Glutamatergic neuron (in vitro differentiated cells): ENCODE results near the gene CXCL14. TPM values are rescaled to one million over a fixed set of nuclear protein-coding genes. Genes with fewer than 3 reads are reported as not detected.
A peak's percentile ranks its signal among the peaks of the same experiment; 100 is the strongest.

Source experiments
- DNase-seq: peaks from one replicate; pipeline ENCODE4 v3.0.0; 2022
- H3K27ac Mint-ChIP-seq: one replicate; pipeline ENCODE4 v1.8.0; 2020; ENCODE audit warnings: mild to moderate bottlenecking, mixed read lengths, inconsistent platforms; ENCODE audit not compliant: unreplicated experiment
- H3K27me3 Mint-ChIP-seq: one replicate; pipeline ENCODE4 v1.8.0; 2020; ENCODE audit warnings: mild to moderate bottlenecking, moderate library complexity, mixed read lengths, inconsistent platforms; ENCODE audit not compliant: unreplicated experiment
- H3K36me3 Mint-ChIP-seq: one replicate; pipeline ENCODE4 v1.8.0; 2020; ENCODE audit warnings: mild to moderate bottlenecking, mixed read lengths, inconsistent platforms; ENCODE audit not compliant: unreplicated experiment
- H3K4me1 Mint-ChIP-seq: one replicate; pipeline ENCODE4 v1.8.0; 2020; ENCODE audit warnings: mild to moderate bottlenecking, low read depth, mixed read lengths, inconsistent platforms; ENCODE audit not compliant: unreplicated experiment
- H3K4me3 Mint-ChIP-seq: one replicate; pipeline ENCODE4 v1.8.0; 2020; ENCODE audit warnings: mild to moderate bottlenecking, mixed read lengths, inconsistent platforms; ENCODE audit not compliant: unreplicated experiment
- H3K9me3 Mint-ChIP-seq: one replicate; pipeline ENCODE4 v1.8.0; 2020; ENCODE audit warnings: mild to moderate bottlenecking, moderate library complexity, mixed read lengths, inconsistent platforms; ENCODE audit not compliant: unreplicated experiment
- long read RNA-seq: library from polyadenylated mRNA; unstranded; transcript quantifications from one replicate; pipeline ENCODE4 v2.0.0, GENCODE V29; 2020; ENCODE audit not compliant: unreplicated experiment
- total RNA-seq: library from RNA; stranded (reverse); fragmentation: NEBNext Ultra II Directional; extraction: Animal tissue kit (Norgen Biotek cat#: 25700); gene quantifications from one replicate; pipeline ENCODE4 v1.2.1, GENCODE V29; 2021; ENCODE audit not compliant: unreplicated experiment
- TF ChIP-seq, protein P1 (sequence below): fragments of 200-600 bp; sonication (generic); IDR thresholded peaks from one replicate; pipeline ENCODE4 v1.5.0; 2021; ENCODE audit not compliant: partially characterized antibody, unreplicated experiment

The CXCL14 gene
- total RNA-seq, result 0.32 TPM
- long read RNA-seq, result 0 reads

DNA sequence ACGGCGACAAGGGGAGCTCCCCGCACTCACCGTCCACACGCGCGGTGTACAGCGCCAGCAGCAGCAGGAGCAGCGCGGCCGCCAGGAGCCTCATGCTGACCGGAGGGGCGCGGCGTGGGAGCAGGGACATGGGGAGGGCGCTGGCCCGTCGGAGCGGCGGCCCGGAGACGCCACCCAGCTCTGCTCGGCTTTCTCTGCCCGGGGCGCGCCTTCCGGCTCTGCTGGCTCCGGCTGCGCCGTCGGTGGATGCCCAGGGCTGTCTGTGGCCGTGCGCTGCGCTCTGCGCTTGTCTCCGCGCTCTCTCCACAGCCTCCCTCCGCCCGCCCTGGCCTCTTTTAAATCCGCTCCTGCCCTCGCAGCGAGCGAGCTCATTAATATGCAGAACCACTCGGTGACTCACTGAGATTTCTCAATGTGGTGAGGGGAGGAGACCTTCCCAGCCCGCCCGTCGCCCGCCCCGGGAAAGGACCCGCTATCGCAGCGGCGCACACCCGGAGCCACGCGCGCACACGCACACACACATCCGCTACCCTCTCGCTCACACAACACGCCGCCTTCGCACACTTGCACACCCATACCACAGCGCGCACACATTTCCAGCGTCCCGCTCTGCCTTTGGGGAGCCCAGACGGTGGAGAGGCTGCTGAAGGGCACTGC is at the start of gene CXCL14:
TSS of gene CXCL14 (minus strand) at position 307 of the 657 bp plus-strand sequence. CDS start at position 94, 213 bp downstream.
- no peak within 1 kb of the TSS for H3K27ac Mint-ChIP-seq
- TF ChIP-seq, protein P1, sequence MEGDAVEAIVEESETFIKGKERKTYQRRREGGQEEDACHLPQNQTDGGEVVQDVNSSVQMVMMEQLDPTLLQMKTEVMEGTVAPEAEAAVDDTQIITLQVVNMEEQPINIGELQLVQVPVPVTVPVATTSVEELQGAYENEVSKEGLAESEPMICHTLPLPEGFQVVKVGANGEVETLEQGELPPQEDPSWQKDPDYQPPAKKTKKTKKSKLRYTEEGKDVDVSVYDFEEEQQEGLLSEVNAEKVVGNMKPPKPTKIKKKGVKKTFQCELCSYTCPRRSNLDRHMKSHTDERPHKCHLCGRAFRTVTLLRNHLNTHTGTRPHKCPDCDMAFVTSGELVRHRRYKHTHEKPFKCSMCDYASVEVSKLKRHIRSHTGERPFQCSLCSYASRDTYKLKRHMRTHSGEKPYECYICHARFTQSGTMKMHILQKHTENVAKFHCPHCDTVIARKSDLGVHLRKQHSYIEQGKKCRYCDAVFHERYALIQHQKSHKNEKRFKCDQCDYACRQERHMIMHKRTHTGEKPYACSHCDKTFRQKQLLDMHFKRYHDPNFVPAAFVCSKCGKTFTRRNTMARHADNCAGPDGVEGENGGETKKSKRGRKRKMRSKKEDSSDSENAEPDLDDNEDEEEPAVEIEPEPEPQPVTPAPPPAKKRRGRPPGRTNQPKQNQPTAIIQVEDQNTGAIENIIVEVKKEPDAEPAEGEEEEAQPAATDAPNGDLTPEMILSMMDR, result no peak
- peak; percentile 72 for DNase-seq
- peaks cover 11% of the 10 kb centered on the region for H3K9me3 Mint-ChIP-seq
- peaks cover 28% of the 10 kb centered on the region for H3K4me1 Mint-ChIP-seq
- no peaks in the 10 kb centered on the region for H3K36me3 Mint-ChIP-seq
- H3K4me3 Mint-ChIP-seq, result peak within 1 kb of the TSS; percentile 92
- peaks cover 30% of the 10 kb centered on the region for H3K27me3 Mint-ChIP-seq

DNA sequence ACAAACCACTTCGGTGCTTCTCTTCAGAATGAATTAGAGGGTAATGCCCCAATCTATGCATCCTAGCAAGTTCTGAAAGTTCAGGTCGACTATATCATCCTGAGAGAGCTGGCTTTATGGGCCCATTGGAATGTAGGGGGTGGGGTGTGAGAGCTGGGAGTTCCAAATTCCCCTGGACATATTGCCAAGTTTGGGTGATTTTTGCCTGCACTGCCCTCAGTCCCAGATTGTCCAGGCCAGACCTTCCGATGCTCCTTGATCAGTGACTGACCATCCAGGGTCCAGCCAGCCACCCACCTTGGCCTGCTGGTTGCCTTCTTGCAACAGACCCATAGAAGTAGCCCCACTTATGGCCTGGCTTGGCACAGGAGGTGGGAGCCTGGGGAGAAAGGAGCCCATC is 47.8 kb upstream of the CXCL14 start:
- Mint-ChIP-seq H3K27ac (no peak overlapping the region), H3K36me3 (peaks cover 14% of the 10 kb centered on the region), H3K27me3 (peaks cover 3% of the 10 kb centered on the region)

DNA sequence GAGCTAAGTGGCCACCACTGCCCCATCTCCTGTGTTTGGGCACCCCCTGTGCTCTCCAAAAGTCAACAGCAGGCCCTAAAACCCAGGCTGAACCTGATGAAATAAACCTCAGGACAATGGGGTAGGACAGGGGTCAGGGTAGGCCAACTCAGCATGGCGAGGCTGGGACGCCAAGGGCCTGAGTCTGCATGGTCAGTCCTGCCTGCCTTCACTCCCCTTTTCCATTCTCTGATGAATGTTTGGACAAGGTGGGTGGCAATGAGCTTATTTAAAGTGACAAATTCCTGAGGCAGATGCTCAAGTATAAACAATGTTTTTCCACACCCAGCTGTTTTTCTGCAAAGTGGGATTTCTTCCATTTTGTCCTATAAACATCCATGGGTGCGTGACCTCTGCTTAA is 47.2 kb upstream of the CXCL14 start:
- Mint-ChIP-seq H3K27ac (no peak overlapping the region), H3K9me3 (peaks cover 3% of the 10 kb centered on the region), H3K4me3 (no peak overlapping the region), H3K36me3 (peaks cover 15% of the 10 kb centered on the region), H3K4me1 (no peaks in the 10 kb centered on the region), H3K27me3 (peaks cover 3% of the 10 kb centered on the region)
- TF ChIP-seq, protein P1, result no peak
- DNase-seq, result no peak

More for the DNA sequence above, 47.8 kb upstream of the CXCL14 start:
- peaks cover 3% of the 10 kb centered on the region for H3K9me3 Mint-ChIP-seq
- H3K4me1 Mint-ChIP-seq, result no peaks in the 10 kb centered on the region
- TF ChIP-seq, protein P1, result no peak
- no peak for DNase-seq
- no peak overlapping the region for H3K4me3 Mint-ChIP-seq

DNA sequence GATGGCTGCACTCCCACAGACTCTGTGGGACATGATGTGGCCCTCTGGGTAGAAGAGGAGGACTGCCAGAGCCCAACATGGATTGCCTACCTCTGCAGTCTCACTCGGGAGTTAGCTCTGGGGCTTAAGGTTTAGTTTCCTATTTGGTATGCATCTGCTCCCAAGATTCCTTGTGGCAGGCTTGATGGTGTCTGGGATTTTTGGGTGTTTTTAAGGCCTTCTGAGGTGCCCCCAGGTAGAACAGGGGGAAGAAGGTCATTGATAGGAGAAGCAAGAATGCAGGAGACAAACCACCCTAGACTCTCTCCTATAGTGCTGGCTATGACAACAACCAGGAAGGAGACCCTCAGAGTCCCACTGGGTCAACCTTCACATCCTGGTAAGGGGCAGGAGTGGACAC is 46.7 kb upstream of the CXCL14 start:
- peaks cover 5% of the 10 kb centered on the region for H3K27me3 Mint-ChIP-seq
- H3K4me3 Mint-ChIP-seq, result no peak overlapping the region
- H3K36me3 Mint-ChIP-seq, result peaks cover 19% of the 10 kb centered on the region
- H3K4me1 Mint-ChIP-seq, result no peaks in the 10 kb centered on the region
- TF ChIP-seq, protein P1, result no peak
- H3K27ac Mint-ChIP-seq, result no peak overlapping the region
- DNase-seq, result no peak
- H3K9me3 Mint-ChIP-seq, result peaks cover 3% of the 10 kb centered on the region

DNA sequence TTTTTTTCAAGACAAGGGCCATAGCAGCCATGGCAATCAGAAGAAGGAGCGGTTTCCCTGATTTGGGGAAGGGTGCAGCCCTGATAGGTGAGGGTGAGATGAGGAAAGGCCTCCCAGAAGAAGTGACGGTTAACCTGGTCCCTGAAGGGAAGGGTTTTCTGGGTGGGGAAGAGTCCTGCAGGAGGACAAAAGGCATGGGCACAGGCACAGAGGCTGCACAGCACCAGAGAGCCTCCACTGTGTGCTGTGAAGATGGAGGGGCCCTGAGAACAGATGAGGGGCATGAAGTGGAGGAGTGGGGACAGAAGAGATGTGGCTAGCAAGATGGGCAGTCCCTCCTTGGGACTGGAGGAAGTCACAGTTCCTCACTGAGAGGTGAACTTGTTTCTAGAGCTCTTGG is 46.3 kb upstream of the CXCL14 start:
- H3K4me1 Mint-ChIP-seq, result no peaks in the 10 kb centered on the region
- H3K27me3 Mint-ChIP-seq, result peaks cover 5% of the 10 kb centered on the region
- TF ChIP-seq, protein P1, result no peak
- H3K4me3 Mint-ChIP-seq, result no peak overlapping the region
- DNase-seq, result no peak
- H3K27ac Mint-ChIP-seq, result no peak overlapping the region
- peaks cover 19% of the 10 kb centered on the region for H3K36me3 Mint-ChIP-seq
- H3K9me3 Mint-ChIP-seq, result peaks cover 3% of the 10 kb centered on the region
